SU-DHL-6 (cell line): ENCODE data around the gene CTRB1.
"Not testable (repeated sequence)": the region's sequence is repeated elsewhere in the genome, so short reads cannot be mapped to it uniquely, and the experiment has no call there.

ENCODE experiments used
- H2AFZ ChIP-seq: fragments of 200-600 bp; sonication (generic); 2 replicates; pipeline ENCODE4 v1.6.1; 2014; ENCODE audit warnings: low read depth, mild to moderate bottlenecking, moderate library complexity, mixed read lengths, antibody characterized with exemption, low read length; ENCODE audit not compliant: severe bottlenecking
- H3F3A ChIP-seq: fragments of 200-600 bp; shearing (Covaris generic); 2 replicates; pipeline ENCODE4 v1.6.0; 2016; ENCODE audit warnings: antibody characterized with exemption, mild to moderate bottlenecking; ENCODE audit not compliant: insufficient read depth
- H3K27ac ChIP-seq: fragments of 200-600 bp; sonication (generic); 2 replicates; pipeline ENCODE4 v1.5.1; 2016; ENCODE audit warnings: low read depth, mild to moderate bottlenecking, low read length, moderate library complexity, mixed read lengths
- H3K27me3 ChIP-seq: fragments of 200-600 bp; sonication (generic), shearing (Covaris generic); 2 replicates; pipeline ENCODE4 v1.6.0; 2014; ENCODE audit warnings: mild to moderate bottlenecking, low read length
- H3K36me3 ChIP-seq: fragments of 200-600 bp; sonication (generic); 2 replicates; pipeline ENCODE4 v1.6.1; 2014; ENCODE audit warnings: mild to moderate bottlenecking, low read length, mixed read lengths
- H3K4me2 ChIP-seq: fragments of 300-600, 200-600 bp; shearing (Covaris generic), sonication (generic); 2 replicates; pipeline ENCODE4 v1.6.0; 2014; ENCODE audit warnings: low read length, low read depth, mild to moderate bottlenecking; ENCODE audit not compliant: poor library complexity, severe bottlenecking
- H3K4me3 ChIP-seq: fragments of 200-600 bp; sonication (generic); 2 replicates; pipeline ENCODE4 v1.5.1; 2014; ENCODE audit warnings: antibody characterized with exemption, low read length, mild to moderate bottlenecking, mixed read lengths; ENCODE audit not compliant: insufficient read depth, poor library complexity, severe bottlenecking
- H3K79me2 ChIP-seq: fragments of 200-600 bp; sonication (generic); 2 replicates; pipeline ENCODE4 v1.6.1; 2014; ENCODE audit warnings: mild to moderate bottlenecking, low read length, moderate library complexity; ENCODE audit not compliant: insufficient read depth
- H3K9ac ChIP-seq: fragments of 200-600 bp; sonication (generic); 2 replicates; pipeline ENCODE4 v1.7.0; 2014; ENCODE audit warnings: mild to moderate bottlenecking, low read length
- H3K9me2 ChIP-seq: fragments of 200-600 bp; sonication (generic); replicated peaks from 2 replicates; pipeline ENCODE4 v1.6.1; 2014; ENCODE audit warnings: low read length; ENCODE audit not compliant: insufficient read depth
- H3K9me3 ChIP-seq: fragments of 200-600 bp; sonication (generic); 2 replicates; pipeline ENCODE4 v1.6.1; 2014; ENCODE audit warnings: low read length, mixed read lengths; ENCODE audit not compliant: insufficient read depth
- H4K20me1 ChIP-seq: fragments of 200-600 bp; sonication (generic); 2 replicates; pipeline ENCODE4 v1.6.1; 2014; ENCODE audit warnings: low read depth, mild to moderate bottlenecking, antibody characterized with exemption, low read length, moderate library complexity, mixed read lengths
- CTCF ChIP-seq: fragments of 200-600 bp; sonication (generic); IDR thresholded peaks from one replicate; pipeline ENCODE4 v1.5.1; 2017; ENCODE audit warnings: antibody characterized with exemption, mild to moderate bottlenecking, low read length, moderate library complexity; ENCODE audit not compliant: insufficient read depth, poor library complexity, severe bottlenecking
- EZH2phosphoT487 ChIP-seq: fragments of 200-600 bp; sonication (generic), shearing (Covaris generic); conservative IDR thresholded peaks from 2 replicates; pipeline ENCODE4 v1.6.1; 2018; ENCODE audit warnings: mild to moderate bottlenecking, antibody characterized with exemption, low read length, moderate library complexity, mixed read lengths

Gene CTRB1

DNA sequence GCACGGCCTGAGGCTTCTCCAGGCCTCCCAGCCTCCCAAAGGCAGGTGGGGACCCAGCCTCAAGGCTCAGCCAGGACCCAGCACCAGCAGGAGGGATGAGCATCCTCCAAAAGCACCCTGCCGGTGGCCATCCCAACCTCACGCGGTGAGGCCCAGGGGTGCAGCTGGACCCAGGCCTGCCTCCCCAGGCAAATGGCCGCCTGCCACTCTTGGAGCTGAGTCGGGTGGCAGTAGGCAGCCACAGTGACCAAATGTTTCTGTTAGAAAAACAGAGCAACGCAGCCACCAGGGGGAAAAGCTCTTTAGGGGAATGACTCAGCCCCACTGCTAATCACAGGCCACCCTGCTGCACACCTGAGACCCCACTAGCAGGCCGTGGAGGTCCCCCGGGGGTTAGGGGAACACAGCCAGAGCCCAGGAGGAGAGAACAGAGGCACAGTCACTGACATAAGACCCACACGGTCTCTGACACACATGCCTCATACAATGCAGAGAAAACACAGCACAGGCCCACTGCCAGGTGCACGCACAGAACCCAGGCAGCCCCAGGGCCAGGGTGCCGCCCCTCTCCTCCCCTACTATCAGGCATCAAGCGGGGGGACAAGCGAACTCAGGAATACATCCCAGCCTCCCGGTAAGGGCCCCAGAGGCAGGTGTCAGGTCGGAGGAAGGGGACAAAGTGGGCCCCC is 20.2 kb downstream of the CTRB1 start:
- no peaks in the 10 kb centered on the region for H3K79me2 ChIP-seq
- no peak overlapping the region for H3K9ac ChIP-seq

GRCh38 chr16:75239542-75240122 is 20.8 kb downstream of the CTRB1 start:
- no peaks in the 10 kb centered on the region for H3K36me3 ChIP-seq
- no peak for TF ChIP-seq EZH2phosphoT487
- TF ChIP-seq CTCF: no peak
- no peaks in the 10 kb centered on the region for H3F3A ChIP-seq
- no peak overlapping the region for H3K4me2 ChIP-seq
- no peaks in the 10 kb centered on the region for H3K79me2 ChIP-seq
- no peaks in the 10 kb centered on the region for H3K27me3 ChIP-seq
- H3K9ac ChIP-seq: no peak overlapping the region
- no peaks in the 10 kb centered on the region for H3K9me2 ChIP-seq
- no peak overlapping the region for H3K4me3 ChIP-seq
- no peaks in the 10 kb centered on the region for H4K20me1 ChIP-seq
- no peaks in the 10 kb centered on the region for H3K9me3 ChIP-seq
- H3K27ac ChIP-seq: no peak overlapping the region
- H2AFZ ChIP-seq: no peak overlapping the region

More for the DNA sequence above, 20.2 kb downstream of the CTRB1 start:
- Histone ChIP-seq H4K20me1 (no peaks in the 10 kb centered on the region), H3F3A (no peaks in the 10 kb centered on the region), H3K4me2 (no peak overlapping the region), H3K9me2 (no peaks in the 10 kb centered on the region), H3K4me3 (no peak overlapping the region), H3K9me3 (no peaks in the 10 kb centered on the region), H3K27ac (no peak overlapping the region), H3K36me3 (no peaks in the 10 kb centered on the region), H3K27me3 (no peaks in the 10 kb centered on the region), H2AFZ (no peak overlapping the region)
- TF ChIP-seq CTCF: no peak
- TF ChIP-seq EZH2phosphoT487: no peak

- not testable (repeated sequence) for H3K4me2 ChIP-seq, H4K20me1 ChIP-seq, H3K79me2 ChIP-seq, H3K27ac ChIP-seq, H3K9me2 ChIP-seq, H3F3A ChIP-seq, H3K36me3 ChIP-seq, H2AFZ ChIP-seq, H3K9ac ChIP-seq, H3K9me3 ChIP-seq, H3K4me3 ChIP-seq, H3K27me3 ChIP-seq
Observed at GRCh38 chr16:75240633-75241032, 21.8 kb downstream of the CTRB1 start.

- H3K27me3 ChIP-seq: no peaks in the 10 kb centered on the region
- no peaks in the 10 kb centered on the region for H3K79me2 ChIP-seq
- no peak overlapping the region for H2AFZ ChIP-seq
- TF ChIP-seq CTCF (no peak), EZH2phosphoT487 (no peak)
- no peak overlapping the region for H3K4me2 ChIP-seq
- H3K4me3 ChIP-seq: no peak overlapping the region
- H4K20me1 ChIP-seq: no peaks in the 10 kb centered on the region
- no peaks in the 10 kb centered on the region for H3K36me3 ChIP-seq
- no peaks in the 10 kb centered on the region for H3K9me3 ChIP-seq
- no peaks in the 10 kb centered on the region for H3F3A ChIP-seq
- H3K9ac ChIP-seq: no peak overlapping the region
- no peaks in the 10 kb centered on the region for H3K9me2 ChIP-seq
- no peak overlapping the region for H3K27ac ChIP-seq
Observed at GRCh38 chr16:75241412-75241811, 22.6 kb downstream of the CTRB1 start.
